ENCODE results near the gene LILRB3.
"Not testable (repeated sequence)": the region's sequence is repeated elsewhere in the genome, so short reads cannot be mapped to it uniquely, and the experiment has no call there.

LILRB3 gene

GRCh38 chr19:54189145-54189734, 33.6 kb downstream of the LILRB3 start, which contains the start of gene MBOAT7:
TSS of gene MBOAT7 (minus strand) at chr19:54189580. CDS start at chr19:54188508, 1,072 bp downstream.
- no peak for DNase-seq

- peak; percentile 72 to 73 for DNase-seq
Observed at GRCh38 chr19:54188215-54188871, 34.5 kb downstream of the LILRB3 start.

DNA sequence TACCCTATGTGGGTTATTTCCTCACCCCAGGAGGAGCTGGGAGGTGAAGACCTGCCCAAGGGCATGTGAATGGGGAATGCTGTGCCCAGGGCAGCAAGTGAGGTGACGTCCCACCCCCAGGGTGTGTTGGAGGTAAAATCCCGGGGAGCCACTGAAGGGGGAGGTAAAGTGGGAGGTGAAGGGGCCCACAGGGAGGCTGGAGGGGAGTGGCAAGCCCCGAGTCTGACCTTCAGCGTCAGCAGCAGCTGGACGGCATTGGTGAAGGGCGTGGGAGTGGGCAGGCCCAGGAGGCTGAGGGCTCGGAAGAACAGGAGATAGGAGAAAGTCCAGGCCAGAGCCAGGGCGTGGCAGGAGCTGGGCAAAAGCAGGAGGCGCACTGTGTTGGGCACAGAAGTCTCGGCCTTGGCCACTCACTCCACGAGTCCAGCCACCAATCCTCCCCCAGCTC, 35.8 kb downstream of the LILRB3 start:
- no peak for DNase-seq

DNA sequence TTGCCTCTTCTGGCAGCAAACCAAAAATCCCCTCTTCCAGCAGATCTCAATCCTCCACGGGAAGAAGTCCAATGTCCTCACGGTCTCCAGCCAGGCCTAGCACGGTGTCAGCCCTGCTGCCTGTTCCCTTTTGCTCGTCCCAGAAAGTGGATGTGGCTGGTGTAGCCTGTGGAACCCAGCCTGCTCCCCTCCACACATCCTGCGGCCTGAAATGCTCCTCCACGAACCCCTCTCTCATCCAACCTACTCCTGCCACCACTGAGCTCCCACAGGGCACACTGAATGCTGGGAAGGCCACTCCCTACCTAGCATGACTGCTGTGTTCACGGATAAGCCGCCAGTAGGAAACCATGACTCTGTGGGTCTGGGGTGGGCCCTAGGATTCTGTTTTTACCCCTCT, 36.5 kb downstream of the LILRB3 start:
- DNase-seq, result no peak

GRCh38 chr19:54183431-54183830, 39.4 kb downstream of the LILRB3 start:
- DNase-seq, result no peak

DNA sequence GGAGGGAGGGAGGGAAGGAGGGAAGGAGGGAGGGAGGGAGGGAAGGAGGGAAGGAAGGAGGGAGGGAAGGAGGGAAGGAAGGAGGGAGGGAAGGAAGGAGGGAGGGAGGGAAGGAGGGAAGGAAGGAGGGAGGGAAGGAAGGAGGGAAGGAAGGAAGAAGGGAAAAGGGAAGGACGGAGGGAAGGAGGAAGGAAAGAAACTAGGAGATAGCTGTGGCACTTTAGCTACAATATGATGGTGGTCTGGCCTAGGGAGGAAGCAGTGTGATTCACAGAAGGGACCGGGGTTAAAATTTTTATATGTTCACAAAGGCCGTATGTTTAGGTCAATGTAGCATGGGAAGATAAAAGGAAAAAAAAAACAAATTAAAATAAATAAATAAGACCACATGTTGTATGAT, 40.9 kb downstream of the LILRB3 start:
- DNase-seq, result not testable (repeated sequence)

- DNase-seq, result no peak
Observed at GRCh38 chr19:54180691-54181091, 42.1 kb downstream of the LILRB3 start.

- DNase-seq, result no peak
Observed at GRCh38 chr19:54179921-54180461, 42.8 kb downstream of the LILRB3 start.

DNA sequence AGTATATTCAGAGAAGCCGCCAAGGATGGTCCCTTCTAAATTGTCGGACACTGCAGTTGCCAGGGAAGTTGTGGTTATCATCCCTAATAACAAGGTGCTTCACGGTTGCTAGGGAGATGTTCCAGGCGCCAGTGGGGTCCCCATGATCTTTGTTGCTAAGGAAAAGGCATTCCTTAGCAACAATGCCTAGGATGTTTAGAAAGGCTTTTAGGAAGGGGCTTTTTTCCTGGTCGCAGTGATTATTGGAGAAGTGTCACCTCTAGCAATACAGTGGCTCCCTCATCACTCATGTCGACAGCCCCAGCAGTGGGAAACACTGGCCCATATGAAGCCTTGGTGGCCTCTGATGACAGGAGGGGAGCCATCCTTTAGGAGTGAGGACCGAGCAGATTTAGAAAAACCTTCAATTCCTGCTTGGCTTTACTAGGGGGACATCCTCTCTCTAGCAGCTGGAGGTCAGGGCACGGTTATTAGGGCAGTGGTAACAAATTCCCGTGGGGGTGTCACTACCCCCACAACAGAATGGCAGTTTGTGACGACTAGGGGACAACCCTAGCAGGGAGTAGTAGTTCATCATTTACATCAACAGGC, 43.5 kb downstream of the LILRB3 start:
- no peak for DNase-seq

DNA sequence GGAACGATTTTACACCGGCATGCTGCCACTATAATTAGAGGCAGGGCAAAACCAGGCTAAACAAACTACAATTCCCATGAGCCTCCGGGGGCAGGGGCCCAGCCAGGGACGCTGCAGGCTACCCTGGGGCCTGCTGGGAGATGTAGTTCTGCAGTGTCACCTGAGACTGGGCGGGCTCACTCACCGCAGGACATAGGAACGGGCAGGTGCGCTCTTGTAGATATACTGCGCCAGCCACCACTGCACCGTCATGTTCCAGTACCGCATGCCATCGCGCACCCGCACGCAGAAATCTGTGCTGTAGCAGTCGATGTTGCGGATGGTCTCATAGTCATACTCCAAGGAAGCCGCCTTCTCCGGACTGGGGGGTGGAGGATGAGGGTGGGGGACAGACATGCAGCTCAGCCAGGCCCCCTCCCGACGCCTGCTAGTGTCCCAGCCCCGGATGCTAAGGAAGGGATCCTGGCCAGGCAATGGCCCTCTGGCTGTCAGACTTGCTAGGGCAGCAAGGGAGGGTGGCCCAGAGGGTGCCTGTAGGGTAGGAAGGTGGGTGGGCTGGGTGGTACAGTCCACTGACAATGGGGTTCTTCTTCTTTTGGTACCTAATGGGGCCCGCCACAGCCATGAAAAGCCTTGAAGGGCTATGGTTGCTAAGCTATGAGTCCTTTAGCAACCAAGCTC, 44.1 kb downstream of the LILRB3 start:
- DNase-seq, result peak; percentile 45 to 65

GRCh38 chr19:54173951-54174834, 48.6 kb downstream of the LILRB3 start:
- DNase-seq, result no peak

GRCh38 chr19:54173359-54173699, 49.5 kb downstream of the LILRB3 start:
- no peak for DNase-seq

- DNase-seq, result no peak
Observed at GRCh38 chr19:54172471-54173358, 50.1 kb downstream of the LILRB3 start, which contains the start of gene TMC4. TSS of gene TMC4 (minus strand) at chr19:54173160. CDS start at chr19:54173117, 43 bp downstream.

- DNase-seq, result not testable (repeated sequence)
Observed at GRCh38 chr19:54171736-54172431, 50.9 kb downstream of the LILRB3 start.

DNA sequence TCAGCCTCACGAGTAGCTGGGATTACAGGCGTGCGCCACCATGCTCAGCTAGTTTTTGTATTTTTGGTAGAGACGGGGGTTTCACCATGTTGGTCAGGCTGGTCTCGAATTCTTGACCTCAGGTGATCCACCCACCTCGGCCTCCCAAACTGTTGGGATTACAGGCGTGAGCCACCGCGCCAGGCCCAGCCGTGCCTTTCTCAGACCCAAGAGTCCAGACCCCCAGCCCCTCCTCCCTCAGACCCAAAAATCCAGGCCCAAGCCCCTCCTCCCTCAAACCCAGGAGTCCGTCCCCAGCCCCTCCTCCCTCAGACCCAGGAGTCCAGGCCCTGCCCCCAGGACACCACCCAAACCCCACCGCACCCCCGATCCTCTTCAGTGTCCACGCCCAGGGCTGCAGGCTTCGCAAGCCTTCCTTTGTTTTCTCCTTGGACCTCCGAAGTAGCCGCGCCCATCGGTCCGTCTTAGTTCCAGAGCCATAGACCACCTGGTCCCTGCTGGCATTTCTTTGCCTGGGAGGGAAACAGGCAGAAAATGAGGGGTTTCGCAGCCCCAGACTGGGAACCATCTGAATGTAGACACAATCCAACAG, 53.6 kb downstream of the LILRB3 start:
- no peak for DNase-seq

DNA sequence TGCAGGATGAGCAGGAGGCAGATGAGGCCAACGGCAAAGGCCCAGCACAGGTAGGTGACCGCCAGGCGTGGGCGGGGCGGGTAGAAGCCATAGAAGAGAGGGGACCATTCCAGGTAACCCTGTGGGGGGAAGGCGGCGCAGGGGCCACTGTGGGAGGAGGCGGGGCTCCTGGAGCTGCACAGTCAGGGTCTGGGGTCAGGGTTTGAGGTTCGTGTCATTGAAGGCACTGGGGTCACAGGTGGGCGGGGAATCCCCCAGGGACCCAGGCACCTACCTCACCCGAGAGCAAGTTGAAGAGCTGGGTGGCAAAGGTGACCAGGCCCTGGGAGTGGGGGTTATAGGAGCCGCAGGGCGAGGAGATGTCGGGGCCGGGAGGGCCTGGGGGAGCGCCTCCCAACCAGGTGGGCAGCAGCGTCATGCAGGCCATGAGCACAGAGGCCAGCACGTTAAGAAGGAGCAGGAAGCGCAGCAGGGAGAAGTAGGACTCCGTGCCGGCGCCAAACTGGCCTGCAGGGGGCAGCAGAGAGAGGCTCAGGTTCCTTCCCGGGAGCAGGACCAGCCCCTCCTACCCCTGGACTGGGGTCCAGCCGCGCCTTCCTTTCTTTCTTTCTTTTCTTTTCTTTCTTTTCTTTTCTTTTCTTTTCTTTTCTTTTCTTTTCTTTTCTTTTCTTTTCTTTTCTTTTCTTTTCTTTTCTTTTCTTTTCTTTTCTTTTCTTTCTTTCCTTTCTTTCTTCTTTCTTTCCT, 54.5 kb downstream of the LILRB3 start:
- peak; percentile 94 to 96 for DNase-seq
